Erythroblast (primary cell): Measurements from ENCODE around the gene MALT1.

Source experiments
- DNase-seq, 2 experiments: peaks; one replicate each; lab custom pipeline; 2025; lab: John Stamatoyannopoulos, UW
- GATA1 ChIP-seq: IDR thresholded peaks from 2 replicates; pipeline ENCODE4 v1.6.1; 2011; ENCODE audit warnings: low read depth, mild to moderate bottlenecking, control low read depth, low read length, moderate library complexity
- POLR2A ChIP-seq: IDR thresholded peaks from 2 replicates; pipeline ENCODE4 v1.6.1; 2011; ENCODE audit warnings: mild to moderate bottlenecking, low read length

MALT1 gene

GRCh38 chr18:58691256-58691655, 20.0 kb downstream of the MALT1 start:
- TF ChIP-seq GATA1 (no peak), POLR2A (no peak)
- no peak for DNase-seq

GRCh38 chr18:58692422-58693185, 21.3 kb downstream of the MALT1 start:
- no peak for TF ChIP-seq GATA1
- TF ChIP-seq POLR2A, result no peak

DNA sequence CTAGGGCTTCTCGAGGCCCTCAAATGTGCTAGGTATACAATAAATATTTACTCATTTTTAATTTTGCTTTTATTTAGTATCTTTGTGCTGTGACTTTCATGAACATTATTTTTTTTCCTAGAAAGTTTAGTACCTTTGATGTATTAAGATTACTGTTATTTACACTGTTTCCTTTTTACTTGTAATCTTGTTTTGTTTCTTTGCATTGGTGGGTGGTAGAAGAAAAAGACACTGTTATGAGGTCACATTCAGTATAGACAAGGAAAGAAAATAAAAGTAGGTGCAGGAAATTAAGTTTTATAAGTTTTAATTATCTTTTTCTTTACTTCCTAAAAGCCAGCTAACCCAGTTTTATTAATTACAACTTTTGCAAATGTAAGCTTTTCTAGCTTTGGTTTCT, 23.0 kb downstream of the MALT1 start:
- no peak for DNase-seq
- TF ChIP-seq GATA1 (no peak), POLR2A (no peak)

More at GRCh38 chr18:58692422-58693185, 21.3 kb downstream of the MALT1 start:
- DNase-seq, result no peak

DNA sequence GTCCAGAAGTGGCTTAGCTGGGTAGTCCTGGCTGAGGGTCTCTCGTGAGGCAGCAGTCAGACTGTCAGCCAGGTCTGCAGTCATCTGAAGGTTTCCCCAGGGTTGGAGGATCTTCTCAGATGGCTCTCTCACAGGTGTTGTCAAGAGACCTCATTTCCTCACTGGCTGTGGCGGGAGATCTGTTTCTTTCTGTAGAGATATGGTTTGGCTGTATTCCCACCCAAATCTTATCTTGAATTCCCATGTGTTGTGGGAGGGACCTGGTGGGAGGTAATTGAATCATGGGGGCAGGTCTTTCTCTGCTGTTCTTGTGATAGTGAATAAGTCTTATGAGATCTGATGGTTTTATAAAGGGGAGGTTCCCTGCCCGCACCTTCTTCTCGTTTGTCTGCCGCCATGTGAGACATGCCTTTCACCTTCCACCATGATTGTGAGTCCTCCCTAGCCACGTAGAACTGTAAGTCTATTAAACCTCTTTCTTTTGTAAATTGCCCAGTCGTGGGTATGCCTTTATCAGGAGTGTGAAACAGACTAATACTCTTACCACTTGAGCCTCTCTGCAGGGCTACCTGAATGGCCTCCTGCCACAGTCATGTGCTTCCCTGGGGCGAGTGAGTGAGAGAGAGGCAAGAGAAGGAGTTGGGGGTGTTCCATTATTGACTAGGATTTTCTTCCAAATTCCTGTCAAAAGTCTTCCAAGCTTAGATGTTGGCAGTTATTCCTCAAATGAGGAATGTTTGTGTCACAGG, 23.6 kb downstream of the MALT1 start:
- no peak for TF ChIP-seq POLR2A
- no peak for TF ChIP-seq GATA1
- peak; percentile 70 to 92 for DNase-seq

- TF ChIP-seq POLR2A (no peak), GATA1 (no peak)
- DNase-seq, result no peak
Measured at GRCh38 chr18:58695772-58696171, 24.5 kb downstream of the MALT1 start.

DNA sequence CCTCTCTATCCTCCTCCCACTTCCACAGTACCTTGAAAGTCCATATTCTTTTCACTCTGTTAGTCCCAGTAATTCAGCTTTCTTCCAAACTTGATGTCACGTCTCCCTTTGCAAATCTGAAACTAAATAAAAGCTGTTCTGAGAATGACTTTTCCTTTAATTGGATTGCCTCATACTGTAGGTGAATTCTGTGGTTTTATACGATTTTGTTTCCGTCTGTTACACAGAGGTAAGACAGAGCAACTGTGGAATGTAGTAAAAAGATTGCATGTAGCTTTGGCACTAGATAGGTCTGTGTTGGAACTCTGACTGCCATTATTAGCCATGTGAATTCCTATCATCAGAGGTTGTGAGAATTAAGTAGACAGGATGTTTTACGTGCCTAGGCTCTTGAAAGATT, 25.9 kb downstream of the MALT1 start:
- no peak for DNase-seq
- TF ChIP-seq GATA1 (no peak), POLR2A (no peak)

GRCh38 chr18:58698701-58699193, 27.5 kb downstream of the MALT1 start:
- peak in 1 of 2 experiments; percentile 45 for DNase-seq
- TF ChIP-seq GATA1 (no peak), POLR2A (no peak)

GRCh38 chr18:58699551-58699950, 28.3 kb downstream of the MALT1 start:
- no peak for TF ChIP-seq GATA1
- no peak for TF ChIP-seq POLR2A
- DNase-seq, result peak; percentile 60 to 67

GRCh38 chr18:58700209-58700608, 28.9 kb downstream of the MALT1 start:
- no peak for TF ChIP-seq GATA1
- TF ChIP-seq POLR2A, result no peak
- DNase-seq, result no peak

- no peak for DNase-seq
- TF ChIP-seq GATA1 (no peak), POLR2A (no peak)
Measured at GRCh38 chr18:58712930-58713329, 41.7 kb downstream of the MALT1 start.

GRCh38 chr18:58714259-58714658, 43.0 kb downstream of the MALT1 start:
- TF ChIP-seq GATA1 (no peak), POLR2A (no peak)
- DNase-seq, result no peak

DNA sequence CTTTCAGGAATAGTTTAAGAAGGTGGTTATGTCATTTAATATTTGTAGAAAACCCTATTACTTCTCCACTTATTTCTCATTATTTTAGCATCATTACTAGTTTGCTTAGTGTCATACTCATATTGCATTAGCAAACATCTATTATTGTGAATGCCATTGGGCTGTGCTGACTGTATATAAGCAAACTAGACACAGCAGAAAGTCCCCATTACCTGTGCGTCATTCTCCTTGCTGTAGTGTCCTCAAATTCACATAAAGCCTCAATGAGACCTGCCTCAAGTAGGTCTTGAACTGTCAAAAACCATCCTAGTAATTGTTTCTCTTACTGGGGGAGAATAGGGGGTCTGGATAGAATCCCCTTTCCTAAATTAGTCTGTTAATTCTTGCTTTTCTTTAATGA, 43.6 kb downstream of the MALT1 start:
- no peak for TF ChIP-seq GATA1
- TF ChIP-seq POLR2A, result no peak
- DNase-seq, result no peak

- TF ChIP-seq POLR2A, result no peak
- no peak for TF ChIP-seq GATA1
- no peak for DNase-seq
Measured at GRCh38 chr18:58715540-58715939, 44.3 kb downstream of the MALT1 start.

- TF ChIP-seq GATA1, result no peak
- TF ChIP-seq POLR2A, result no peak
- DNase-seq, result no peak
Measured at GRCh38 chr18:58716060-58716756, 44.9 kb downstream of the MALT1 start.
